ENCODE measurements around the gene KLK2. TPM values are rescaled to one million over a fixed set of nuclear protein-coding genes. Genes with fewer than 3 reads are reported as not detected.

KLK2 gene
- 0.31 TPM for total RNA-seq

DNA sequence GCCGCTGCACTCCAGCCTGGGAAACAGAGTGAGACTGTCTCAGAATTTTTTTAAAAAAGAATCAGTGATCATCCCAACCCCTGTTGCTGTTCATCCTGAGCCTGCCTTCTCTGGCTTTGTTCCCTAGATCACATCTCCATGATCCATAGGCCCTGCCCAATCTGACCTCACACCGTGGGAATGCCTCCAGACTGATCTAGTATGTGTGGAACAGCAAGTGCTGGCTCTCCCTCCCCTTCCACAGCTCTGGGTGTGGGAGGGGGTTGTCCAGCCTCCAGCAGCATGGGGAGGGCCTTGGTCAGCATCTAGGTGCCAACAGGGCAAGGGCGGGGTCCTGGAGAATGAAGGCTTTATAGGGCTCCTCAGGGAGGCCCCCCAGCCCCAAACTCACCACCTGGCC is at the start of gene KLK2:
KLK2 (plus strand) TSS at position 384 of the 400 bp plus-strand sequence. CDS start 35 bp downstream, outside the sequence.
- Histone ChIP-seq H3K9me3 (ENCODE audit: low read depth, low read length) (no peaks in the 10 kb centered on the region), H3K4me3 (ENCODE audit: low read length) (no peak within 1 kb of the TSS)

DNA sequence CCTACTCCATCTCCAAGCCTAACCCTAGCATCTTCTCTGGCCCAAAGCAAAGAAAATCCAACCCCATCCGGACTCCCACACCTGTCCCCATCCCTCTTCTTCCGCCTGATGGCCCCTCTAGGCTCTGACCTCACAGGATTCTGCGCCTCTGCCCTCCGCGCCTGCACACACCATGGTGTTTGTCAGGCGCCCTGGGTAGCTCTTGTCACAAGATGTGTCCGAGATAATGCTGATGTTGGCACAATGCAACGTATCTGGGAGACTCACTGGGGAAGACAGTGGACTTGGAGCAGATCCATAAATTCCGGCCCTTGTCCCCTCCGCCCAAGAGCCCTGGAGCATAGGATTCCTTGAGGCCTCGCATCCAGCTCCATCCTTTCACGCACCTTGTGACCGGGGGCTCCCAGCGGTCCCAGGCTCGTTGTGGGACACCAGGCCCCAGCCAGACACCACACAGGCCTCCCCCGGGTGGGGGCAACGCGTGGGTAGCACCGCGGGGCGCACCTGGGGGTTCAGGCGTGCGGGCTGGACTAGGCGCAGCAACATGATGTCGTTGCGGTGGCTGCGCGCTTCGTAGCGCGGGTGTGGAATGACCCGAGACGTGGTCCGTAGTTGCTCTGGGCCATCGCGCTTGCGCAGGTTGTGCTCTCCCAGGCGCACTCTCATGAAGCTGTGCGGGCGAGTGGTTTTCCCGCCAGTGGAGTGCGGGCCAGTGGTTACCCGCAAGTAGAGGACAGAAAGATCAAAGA is 46.6 kb upstream of the KLK2 start:
- Histone ChIP-seq H3K4me3 (ENCODE audit: low read length) (no peak overlapping the region), H3K9me3 (ENCODE audit: low read depth, low read length) (no peaks in the 10 kb centered on the region), H3K4me1 (ENCODE audit: insufficient read depth, low read length) (no peaks in the 10 kb centered on the region), H3K27me3 (ENCODE audit: insufficient read depth, low read length) (no peaks in the 10 kb centered on the region)

More for the DNA sequence above, at the start of gene KLK2:
- Histone ChIP-seq H3K27me3 (ENCODE audit: insufficient read depth, low read length) (no peaks in the 10 kb centered on the region), H3K4me1 (ENCODE audit: insufficient read depth, low read length) (no peaks in the 10 kb centered on the region)

- no peak overlapping the region for H3K4me3 ChIP-seq (ENCODE audit: low read length)
- H3K4me1 ChIP-seq (ENCODE audit: insufficient read depth, low read length), result no peaks in the 10 kb centered on the region
- no peaks in the 10 kb centered on the region for H3K9me3 ChIP-seq (ENCODE audit: low read depth, low read length)
- H3K27me3 ChIP-seq (ENCODE audit: insufficient read depth, low read length), result no peaks in the 10 kb centered on the region
Observed at GRCh38 chr19:50827476-50827875, 45.8 kb upstream of the KLK2 start.

GRCh38 chr19:50829801-50830200 is 43.4 kb upstream of the KLK2 start:
- peaks cover 3% of the 10 kb centered on the region for H3K27me3 ChIP-seq (ENCODE audit: insufficient read depth, low read length)
- no peaks in the 10 kb centered on the region for H3K4me1 ChIP-seq (ENCODE audit: insufficient read depth, low read length)
- H3K4me3 ChIP-seq (ENCODE audit: low read length), result no peak overlapping the region
- no peaks in the 10 kb centered on the region for H3K9me3 ChIP-seq (ENCODE audit: low read depth, low read length)

DNA sequence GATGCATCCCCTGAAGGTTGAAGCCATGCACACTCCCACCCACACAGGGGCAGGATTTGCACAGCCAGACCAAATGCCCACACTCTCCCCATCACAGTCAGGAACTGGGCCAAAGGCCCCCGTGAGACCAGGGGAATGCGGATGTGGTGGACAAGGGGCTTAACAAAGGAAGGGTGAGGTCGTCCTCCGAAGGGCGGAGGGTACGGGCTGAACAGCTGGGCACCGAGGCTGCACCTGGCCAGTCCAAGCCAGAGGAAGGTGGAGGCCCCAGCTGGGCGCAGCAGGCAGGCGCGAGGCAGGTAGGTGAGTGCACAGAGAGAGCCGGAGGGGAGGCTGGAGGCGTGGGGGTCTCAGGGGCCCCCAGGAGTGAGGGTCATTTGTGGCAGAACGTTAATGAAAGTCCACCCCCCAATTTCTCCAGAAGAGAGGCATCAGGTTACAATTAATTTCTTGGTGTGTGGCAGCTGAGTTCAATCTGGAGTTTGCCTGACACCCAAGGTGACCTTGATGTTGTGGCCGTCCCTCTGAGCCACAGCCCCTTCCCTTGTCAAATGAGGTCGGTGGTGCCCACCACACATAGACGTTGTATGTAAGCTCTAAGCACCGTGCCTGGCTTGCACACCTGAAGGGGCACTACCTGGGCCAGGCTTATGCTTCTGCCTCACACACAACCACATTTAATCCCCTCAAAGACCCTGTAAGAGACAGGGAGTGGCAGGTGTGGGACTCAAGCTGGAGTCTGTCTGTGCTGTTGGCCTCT is 42.8 kb upstream of the KLK2 start:
- Histone ChIP-seq H3K4me1 (ENCODE audit: insufficient read depth, low read length) (peaks cover 2% of the 10 kb centered on the region), H3K27me3 (ENCODE audit: insufficient read depth, low read length) (peaks cover 9% of the 10 kb centered on the region), H3K4me3 (ENCODE audit: low read length) (no peak overlapping the region), H3K9me3 (ENCODE audit: low read depth, low read length) (no peaks in the 10 kb centered on the region)

DNA sequence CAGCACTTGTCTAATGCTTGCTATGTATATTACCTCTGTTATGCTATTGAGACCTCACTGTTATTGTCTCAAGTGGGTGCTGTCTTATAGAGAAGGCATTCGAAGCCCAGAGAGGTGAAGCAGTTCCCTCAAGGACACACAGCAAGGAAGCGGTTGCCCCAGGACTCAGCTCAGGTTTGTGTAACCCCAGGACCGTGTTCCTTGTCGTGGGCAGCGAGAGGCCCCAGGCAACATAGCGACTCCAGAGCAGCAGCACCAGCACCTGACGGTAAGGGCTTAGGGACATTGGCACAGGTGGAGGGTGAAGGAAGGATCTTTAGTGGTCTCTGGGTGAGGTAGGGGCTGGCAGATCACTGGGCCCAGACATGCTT is 42.2 kb upstream of the KLK2 start:
- no peaks in the 10 kb centered on the region for H3K9me3 ChIP-seq (ENCODE audit: low read depth, low read length)
- H3K4me3 ChIP-seq (ENCODE audit: low read length), result no peak overlapping the region
- H3K27me3 ChIP-seq (ENCODE audit: insufficient read depth, low read length), result peaks cover 11% of the 10 kb centered on the region
- peaks cover 6% of the 10 kb centered on the region for H3K4me1 ChIP-seq (ENCODE audit: insufficient read depth, low read length)

DNA sequence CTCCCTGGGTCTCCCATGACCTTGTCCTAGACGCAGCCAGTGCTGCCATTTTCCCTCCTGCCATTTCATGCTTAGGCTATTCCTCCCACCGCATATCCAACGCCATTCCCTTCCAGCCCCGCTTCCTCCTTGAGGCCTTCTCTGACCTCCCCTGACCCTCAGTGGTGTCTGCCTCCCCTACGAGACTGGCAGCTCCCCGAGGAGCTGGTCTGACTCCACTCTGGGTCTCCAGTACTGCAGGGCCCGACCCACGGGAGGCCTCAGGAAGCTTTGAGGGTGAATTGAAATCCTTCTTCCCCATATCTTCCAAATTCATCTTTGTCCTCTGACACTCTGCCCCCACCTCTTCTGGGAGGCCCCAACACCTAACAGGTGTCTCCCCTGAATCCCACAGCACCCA is 40.6 kb upstream of the KLK2 start:
- H3K4me3 ChIP-seq (ENCODE audit: low read length), result no peak overlapping the region
- peaks cover 19% of the 10 kb centered on the region for H3K27me3 ChIP-seq (ENCODE audit: insufficient read depth, low read length)
- H3K9me3 ChIP-seq (ENCODE audit: low read depth, low read length), result no peaks in the 10 kb centered on the region
- peaks cover 6% of the 10 kb centered on the region for H3K4me1 ChIP-seq (ENCODE audit: insufficient read depth, low read length)

GRCh38 chr19:50833117-50833801 is 40.0 kb upstream of the KLK2 start, which contains the start of gene KLK15:
KLK15 (minus strand) TSS chr19:50833574; CDS start chr19:50831492, 2,082 bp downstream.
- no peaks in the 10 kb centered on the region for H3K9me3 ChIP-seq (ENCODE audit: low read depth, low read length)
- no peak within 1 kb of the TSS for H3K4me3 ChIP-seq (ENCODE audit: low read length)
- H3K4me1 ChIP-seq (ENCODE audit: insufficient read depth, low read length), result peaks cover 6% of the 10 kb centered on the region
- peaks cover 19% of the 10 kb centered on the region for H3K27me3 ChIP-seq (ENCODE audit: insufficient read depth, low read length)

- Histone ChIP-seq H3K4me3 (ENCODE audit: low read length) (no peak overlapping the region), H3K9me3 (ENCODE audit: low read depth, low read length) (no peaks in the 10 kb centered on the region), H3K27me3 (ENCODE audit: insufficient read depth, low read length) (peaks cover 19% of the 10 kb centered on the region), H3K4me1 (ENCODE audit: insufficient read depth, low read length) (peaks cover 6% of the 10 kb centered on the region)
Observed at GRCh38 chr19:50833802-50834167, 39.5 kb upstream of the KLK2 start.

GRCh38 chr19:50835103-50835784 is 38.0 kb upstream of the KLK2 start:
- peak overlapping the region; percentile 33 for H3K4me3 ChIP-seq (ENCODE audit: low read length)
- H3K9me3 ChIP-seq (ENCODE audit: low read depth, low read length), result no peaks in the 10 kb centered on the region
- H3K4me1 ChIP-seq (ENCODE audit: insufficient read depth, low read length), result peaks cover 6% of the 10 kb centered on the region
- peaks cover 19% of the 10 kb centered on the region for H3K27me3 ChIP-seq (ENCODE audit: insufficient read depth, low read length)

DNA sequence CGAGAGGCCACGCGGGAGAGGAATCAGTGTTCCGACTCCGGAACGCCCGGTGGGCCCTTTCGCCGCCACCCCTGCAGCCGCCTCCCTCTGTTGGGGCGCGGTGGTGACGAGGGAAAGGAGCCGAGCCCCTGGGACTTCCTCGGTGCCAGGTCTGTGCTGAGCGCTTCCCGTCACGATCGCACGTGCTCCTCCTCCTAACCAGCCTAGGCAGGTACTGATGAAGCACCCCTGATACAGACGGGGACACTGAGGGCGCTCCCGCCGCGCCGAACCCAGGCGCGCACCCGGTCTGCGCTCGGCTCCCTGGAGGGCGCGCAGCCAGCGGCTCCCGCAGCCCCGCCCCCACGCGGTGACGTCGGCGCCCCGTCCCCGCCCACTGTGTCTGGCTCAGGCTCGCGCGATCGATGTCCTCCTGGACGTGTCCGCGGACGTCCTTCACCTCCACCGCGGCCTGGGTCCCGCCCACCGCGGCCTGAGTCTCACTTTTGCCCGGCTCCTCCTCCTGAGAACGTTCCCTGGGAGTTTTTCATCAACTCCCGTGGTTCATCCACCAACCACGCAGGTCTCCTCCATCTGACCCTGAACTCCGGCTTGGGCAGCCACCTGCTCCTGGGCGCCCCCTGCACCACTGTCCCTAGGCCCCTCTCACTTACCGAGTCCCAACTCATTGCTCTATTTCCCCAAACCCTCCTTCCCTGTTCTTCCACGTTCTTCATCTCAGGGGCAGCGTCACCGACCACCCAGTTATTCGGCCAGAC is 37.3 kb upstream of the KLK2 start:
- H3K4me1 ChIP-seq (ENCODE audit: insufficient read depth, low read length), result peaks cover 6% of the 10 kb centered on the region
- H3K4me3 ChIP-seq (ENCODE audit: low read length), result peak overlapping the region; percentile 33
- peaks cover 19% of the 10 kb centered on the region for H3K27me3 ChIP-seq (ENCODE audit: insufficient read depth, low read length)

DNA sequence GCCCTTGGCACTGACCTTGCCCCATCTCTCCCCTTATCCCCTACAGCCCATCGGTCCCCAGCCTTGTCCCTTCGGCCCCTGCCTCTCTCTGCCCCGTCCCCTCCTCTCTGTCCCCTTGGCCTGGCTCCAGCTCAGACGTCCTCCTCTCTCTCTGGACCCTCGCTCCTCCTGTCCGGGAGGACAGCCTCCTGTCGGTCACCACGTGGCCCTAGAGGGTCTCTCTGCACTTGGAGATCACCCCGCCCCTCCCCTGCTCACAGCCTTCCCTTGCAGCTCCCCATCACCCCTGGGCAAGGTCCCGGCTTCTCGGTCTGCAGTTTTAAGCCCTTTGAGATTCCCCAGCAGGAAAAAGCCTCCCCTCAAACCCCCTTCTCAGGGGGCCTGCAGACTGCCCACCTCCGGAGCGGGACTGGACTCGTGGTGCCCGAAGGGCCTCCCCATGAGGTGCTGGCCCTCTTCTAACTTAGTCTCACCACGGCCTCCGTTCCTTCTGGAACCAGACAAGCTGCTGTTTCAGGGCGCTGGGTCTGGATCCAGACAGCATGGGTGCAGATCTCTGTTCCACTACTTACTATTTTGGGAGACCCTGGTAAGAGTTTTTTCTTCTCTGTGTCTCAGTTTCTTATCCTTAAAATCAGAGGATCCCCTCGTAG is 36.6 kb upstream of the KLK2 start:
- Histone ChIP-seq H3K27me3 (ENCODE audit: insufficient read depth, low read length) (peaks cover 19% of the 10 kb centered on the region), H3K4me1 (ENCODE audit: insufficient read depth, low read length) (peaks cover 6% of the 10 kb centered on the region), H3K4me3 (ENCODE audit: low read length) (no peak overlapping the region), H3K9me3 (ENCODE audit: low read depth, low read length) (no peaks in the 10 kb centered on the region)

More for the DNA sequence above, 37.3 kb upstream of the KLK2 start:
- no peaks in the 10 kb centered on the region for H3K9me3 ChIP-seq (ENCODE audit: low read depth, low read length)

DNA sequence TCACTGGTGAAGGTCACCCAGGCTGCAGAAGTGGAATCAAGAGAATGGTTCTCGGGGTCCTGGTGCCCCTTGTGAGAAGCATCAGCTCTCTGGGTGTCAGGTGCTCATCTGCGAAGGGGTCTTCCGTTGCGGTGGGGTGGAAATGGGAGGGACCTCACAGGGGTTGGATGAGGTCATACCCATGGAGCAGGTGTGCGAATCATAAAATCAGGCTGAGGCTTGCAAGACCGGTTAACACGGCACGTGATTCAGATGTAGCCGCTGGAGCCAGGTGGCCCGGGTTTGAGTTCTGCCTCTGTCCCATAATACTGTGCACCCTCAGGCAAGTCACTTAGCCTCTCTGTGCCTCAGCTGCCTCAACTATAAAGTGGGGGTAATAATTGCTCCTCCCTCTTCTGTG is 35.9 kb upstream of the KLK2 start:
- Histone ChIP-seq H3K4me3 (ENCODE audit: low read length) (no peak overlapping the region), H3K4me1 (ENCODE audit: insufficient read depth, low read length) (peaks cover 6% of the 10 kb centered on the region), H3K27me3 (ENCODE audit: insufficient read depth, low read length) (peaks cover 19% of the 10 kb centered on the region), H3K9me3 (ENCODE audit: low read depth, low read length) (no peaks in the 10 kb centered on the region)

- H3K9me3 ChIP-seq (ENCODE audit: low read depth, low read length), result no peaks in the 10 kb centered on the region
- H3K4me1 ChIP-seq (ENCODE audit: insufficient read depth, low read length), result peaks cover 6% of the 10 kb centered on the region
- peaks cover 19% of the 10 kb centered on the region for H3K27me3 ChIP-seq (ENCODE audit: insufficient read depth, low read length)
- H3K4me3 ChIP-seq (ENCODE audit: low read length), result no peak overlapping the region
Observed at GRCh38 chr19:50838239-50838638, 35.0 kb upstream of the KLK2 start.

Data from mononuclear cell (primary cell).